Activated naive CD4-positive, alpha-beta T cell treated with Interleukin-2 at 50 U/mL for 16 hours (primary cell): ENCODE measurements around the gene MBD3L5.
A peak's percentile ranks its signal among the peaks of the same experiment; 100 is the strongest.
"Not testable (repeated sequence)": the region's sequence is repeated elsewhere in the genome, so short reads cannot be mapped to it uniquely, and the experiment has no call there.

ENCODE experiments used
- DNase-seq: peaks from one replicate; pipeline ENCODE4 v3.0.0-alpha.2; 2020

The MBD3L5 gene

GRCh38 chr19:7030278-7030677 is at the start of gene MBD3L5:
Gene MBD3L5, plus strand, starts transcription at chr19:7030578. Its CDS starts 34 bp downstream, at chr19:7030612.
- DNase-seq: not testable (repeated sequence)

GRCh38 chr19:6983448-6983847 is 46.9 kb upstream of the MBD3L5 start:
- no peak for DNase-seq

DNA sequence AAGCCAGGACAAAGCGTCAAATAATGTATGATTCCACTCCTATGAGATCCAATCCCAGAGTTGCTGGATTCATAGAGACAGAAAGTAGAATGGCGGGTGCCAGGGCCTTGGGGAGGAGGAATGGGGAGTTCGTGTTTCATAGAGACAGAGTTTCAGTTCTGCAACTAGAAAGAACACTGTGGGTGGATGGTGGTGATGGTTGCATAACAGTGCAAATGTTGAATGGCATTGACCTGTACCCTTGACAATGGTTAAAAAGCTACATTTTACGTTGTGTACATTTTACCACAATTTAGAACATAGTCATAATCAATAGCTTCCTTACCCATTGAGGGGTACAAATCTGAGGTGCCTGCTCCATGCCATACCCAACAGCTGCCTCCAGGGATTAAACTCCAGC is 42.5 kb upstream of the MBD3L5 start:
- DNase-seq: no peak

DNA sequence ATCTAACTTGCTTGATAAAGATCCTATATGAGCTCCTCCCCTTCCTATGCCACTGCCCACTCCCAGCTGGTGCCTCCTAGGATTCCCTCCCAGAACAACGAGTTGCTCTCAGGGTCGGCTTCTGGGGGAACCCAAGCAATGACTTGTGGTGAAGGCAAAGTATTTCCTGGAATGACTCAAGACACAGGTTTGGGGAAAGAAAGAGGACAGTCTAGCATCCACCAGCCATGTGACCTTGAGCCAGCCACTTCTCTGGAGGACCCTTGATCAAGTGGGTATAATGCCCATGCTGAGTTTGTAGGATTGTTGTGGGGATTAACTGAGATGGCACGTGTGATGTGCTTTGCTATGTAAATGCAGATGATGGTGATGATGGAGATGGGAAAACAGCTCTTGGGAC is 42.1 kb upstream of the MBD3L5 start:
- no peak for DNase-seq

- no peak for DNase-seq
Observed at GRCh38 chr19:6995054-6995453, 35.3 kb upstream of the MBD3L5 start.

DNA sequence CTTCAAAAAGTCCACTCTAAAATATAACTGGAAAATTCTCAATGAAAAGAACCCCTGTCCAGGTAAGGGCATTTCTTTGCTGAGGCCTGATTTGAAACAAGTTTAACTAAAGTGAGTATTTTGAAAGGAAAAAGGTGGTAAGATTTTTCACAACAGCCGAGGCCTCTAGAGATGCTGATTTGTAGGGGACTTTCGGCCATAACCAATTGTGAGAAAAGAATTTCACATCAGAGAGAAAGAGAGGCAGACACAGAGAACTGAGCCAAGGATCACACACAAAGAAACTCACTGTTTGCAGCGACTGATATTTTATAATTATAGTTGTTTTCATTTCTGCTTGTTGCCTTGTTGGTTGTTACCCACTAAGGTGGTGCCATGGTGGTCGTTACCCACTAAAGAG is 33.6 kb upstream of the MBD3L5 start:
- no peak for DNase-seq

GRCh38 chr19:6997679-6998445 is 32.5 kb upstream of the MBD3L5 start:
- DNase-seq: no peak

DNA sequence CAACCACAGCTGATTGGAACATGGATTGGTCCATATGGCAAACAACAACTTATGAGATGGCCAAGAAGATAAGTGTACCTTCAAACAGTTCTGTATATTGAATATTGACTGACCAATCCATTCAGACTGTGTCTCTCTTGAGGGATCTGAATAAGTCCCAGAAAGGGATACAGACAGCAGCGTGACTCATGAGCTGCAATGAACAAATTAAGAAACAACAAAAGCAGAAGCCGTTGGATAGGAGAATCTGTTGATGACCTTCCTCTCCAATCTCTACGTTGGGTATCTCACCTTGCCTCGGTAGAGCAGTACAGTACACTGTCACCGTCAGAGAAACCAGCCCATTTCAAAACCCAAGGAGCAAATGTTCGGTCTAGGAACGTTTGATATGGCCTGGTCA is 30.4 kb upstream of the MBD3L5 start:
- DNase-seq: no peak

- no peak for DNase-seq
Observed at GRCh38 chr19:7000333-7000732, 30.0 kb upstream of the MBD3L5 start.

GRCh38 chr19:7000816-7001215 is 29.6 kb upstream of the MBD3L5 start:
- DNase-seq: no peak

DNA sequence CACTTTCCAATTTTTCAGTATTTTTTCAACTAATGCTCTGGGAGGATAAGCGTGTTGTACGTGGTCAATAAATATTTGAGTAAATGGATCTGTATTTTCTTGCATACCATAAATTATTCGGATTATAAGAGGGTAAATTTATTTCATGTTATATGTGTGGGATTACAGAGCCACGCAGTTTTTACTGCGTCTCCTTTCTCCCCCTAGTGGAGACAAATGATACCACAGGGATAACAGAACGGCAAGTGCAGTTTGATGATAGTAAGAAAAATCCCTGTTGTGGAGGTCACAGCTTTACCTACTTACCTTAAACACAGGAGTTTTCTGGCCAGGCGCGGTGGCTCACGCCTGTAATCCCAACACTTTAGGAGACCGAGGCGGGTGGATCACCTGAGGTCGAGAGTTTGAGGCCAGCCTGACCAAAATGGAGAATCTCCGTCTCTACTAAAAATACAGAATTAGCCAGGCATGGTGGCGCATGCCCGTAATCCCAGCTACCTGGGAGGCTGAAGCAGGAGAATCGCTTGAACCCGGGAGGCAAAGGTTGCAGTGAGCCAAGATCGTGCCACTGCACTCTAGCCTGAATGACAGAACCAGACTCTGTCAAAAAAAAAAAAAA is 26.0 kb upstream of the MBD3L5 start:
- no peak for DNase-seq

DNA sequence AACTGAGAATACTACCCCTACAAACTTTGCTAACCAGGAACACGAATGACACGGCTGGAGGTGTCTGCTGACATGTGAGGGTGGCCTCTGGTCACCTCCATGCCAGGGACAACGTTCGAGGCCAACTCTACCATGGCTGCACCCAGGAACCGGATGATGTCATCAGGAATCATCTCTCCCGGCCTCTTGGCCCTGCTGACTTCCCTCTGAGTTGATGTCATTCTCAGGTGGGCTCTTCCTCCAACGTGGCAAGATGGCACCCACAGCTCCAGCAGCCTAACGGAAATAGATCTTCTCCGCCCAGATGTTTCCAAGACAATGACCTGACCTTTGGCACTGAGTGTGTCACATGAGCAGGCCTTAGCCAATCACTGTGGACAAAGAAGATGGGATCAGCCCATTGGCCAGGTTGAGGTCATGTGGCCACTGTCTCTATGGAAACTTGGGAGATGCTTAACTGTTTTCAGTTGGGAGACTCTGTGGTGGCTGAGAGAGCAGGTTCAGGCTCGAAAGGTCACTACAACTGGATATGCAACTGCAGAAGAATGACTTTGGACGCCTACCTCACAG is 24.2 kb upstream of the MBD3L5 start:
- no peak for DNase-seq

- no peak for DNase-seq
Observed at GRCh38 chr19:7007859-7008258, 22.5 kb upstream of the MBD3L5 start.

DNA sequence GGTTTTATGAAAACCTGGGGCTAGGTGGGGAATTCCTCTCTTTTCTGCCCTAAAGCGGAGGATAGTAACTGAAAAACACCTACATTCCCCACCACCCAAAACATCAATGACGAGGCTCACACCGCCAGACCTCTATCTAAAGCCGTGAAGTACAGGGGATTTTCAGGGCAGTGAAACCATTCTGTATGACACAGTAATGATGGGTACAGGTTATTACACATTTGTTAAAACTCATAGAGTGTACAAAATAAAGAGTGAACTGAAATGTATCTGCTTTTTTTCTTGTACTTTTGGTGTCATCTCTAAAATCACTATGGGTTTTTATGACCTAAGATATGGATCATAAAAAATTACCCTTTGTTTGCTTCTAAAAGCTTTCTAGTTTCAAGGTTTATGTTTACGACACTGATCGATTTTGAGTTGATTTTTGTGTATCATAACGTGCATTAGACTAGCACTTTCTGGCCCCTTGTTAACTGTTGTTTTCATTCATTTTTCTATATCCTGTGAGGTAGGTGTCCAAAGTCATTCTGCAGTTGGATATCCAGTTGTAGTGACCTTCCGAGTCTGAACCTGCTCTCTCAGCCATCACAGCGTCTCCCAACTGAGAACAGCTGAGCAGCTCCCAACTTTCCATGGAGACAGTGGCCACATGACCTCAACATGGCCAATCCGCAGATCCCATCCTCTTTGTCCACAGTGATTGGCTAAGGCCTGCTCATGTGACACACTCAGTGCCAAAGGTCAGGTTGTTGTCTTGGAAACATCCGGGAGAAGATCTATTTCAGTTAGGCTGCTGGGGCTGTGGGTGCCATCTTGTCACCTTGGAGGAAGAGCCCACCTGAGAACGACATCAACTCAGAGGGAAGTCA is 19.4 kb upstream of the MBD3L5 start:
- DNase-seq: peak; percentile 39

DNA sequence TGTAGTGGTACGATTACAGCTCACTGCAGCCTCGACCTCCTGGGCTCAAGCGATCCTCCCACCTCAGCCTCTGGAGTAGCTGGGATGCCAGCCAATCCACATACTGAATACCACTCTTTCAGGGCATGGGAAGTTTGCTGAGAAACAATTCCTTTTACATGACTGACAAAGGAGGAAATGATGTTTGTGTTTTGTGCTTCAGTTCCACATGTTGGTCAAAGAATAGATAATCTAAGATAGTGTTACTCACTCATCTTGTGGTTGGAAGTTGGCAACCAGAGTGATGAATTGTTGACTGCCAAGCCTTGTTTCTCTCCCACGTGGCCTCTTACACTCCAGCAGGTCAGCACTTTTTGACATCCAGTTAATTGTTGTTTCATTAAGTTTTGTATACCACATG is 16.7 kb upstream of the MBD3L5 start:
- no peak for DNase-seq

- no peak for DNase-seq
Observed at GRCh38 chr19:7018828-7019227, 11.6 kb upstream of the MBD3L5 start.

DNA sequence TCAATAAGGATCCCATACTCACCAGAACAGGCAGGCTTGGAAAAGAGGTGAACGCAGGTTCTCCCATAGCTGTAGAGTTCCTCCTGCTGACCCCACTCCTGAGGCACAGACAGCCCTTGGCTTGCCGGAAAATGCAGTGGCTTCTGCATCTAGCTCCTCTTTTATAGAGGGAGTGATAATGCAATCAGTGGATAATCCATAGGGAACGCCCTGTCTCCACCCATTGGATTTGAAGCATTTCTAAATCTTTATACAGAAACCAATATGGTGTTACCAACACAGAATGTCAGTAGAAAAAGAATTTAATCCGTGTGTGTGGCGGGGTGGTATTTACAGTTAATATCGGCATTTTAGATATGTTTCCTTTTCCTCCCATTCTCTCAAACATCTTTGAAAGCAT is 9.0 kb upstream of the MBD3L5 start, which contains the start of gene MBD3L2B:
MBD3L2B (minus strand) TSS at position 101 of the 400 bp plus-strand sequence; CDS start at position 67, 34 bp downstream.
- DNase-seq: not testable (repeated sequence)

GRCh38 chr19:7028790-7029189 is 1.6 kb upstream of the MBD3L5 start:
- DNase-seq: not testable (repeated sequence)

DNA sequence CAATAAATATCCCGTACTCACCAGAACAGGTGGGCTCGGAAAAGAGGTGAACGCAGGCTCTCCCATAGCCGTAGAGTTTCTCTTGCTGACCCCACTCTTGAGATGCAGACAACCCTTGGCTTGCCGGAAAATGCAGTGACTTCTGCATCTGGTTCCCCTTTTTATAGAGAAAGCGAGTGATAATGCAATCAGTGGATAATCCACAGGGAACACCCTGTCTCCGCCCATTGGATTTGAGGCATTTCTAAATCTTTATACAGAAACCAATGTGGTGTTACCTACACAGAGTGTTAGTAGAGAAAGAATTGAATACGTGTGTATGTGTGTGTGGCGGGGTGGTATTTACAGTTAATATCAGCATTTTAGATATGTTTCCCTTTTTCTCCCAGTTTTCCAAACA is 9.7 kb downstream of the MBD3L5 start, which contains the start of gene MBD3L4:
MBD3L4 (minus strand) TSS at position 101 of the 400 bp plus-strand sequence; CDS start at position 66, 35 bp downstream.
- DNase-seq: not testable (repeated sequence)

DNA sequence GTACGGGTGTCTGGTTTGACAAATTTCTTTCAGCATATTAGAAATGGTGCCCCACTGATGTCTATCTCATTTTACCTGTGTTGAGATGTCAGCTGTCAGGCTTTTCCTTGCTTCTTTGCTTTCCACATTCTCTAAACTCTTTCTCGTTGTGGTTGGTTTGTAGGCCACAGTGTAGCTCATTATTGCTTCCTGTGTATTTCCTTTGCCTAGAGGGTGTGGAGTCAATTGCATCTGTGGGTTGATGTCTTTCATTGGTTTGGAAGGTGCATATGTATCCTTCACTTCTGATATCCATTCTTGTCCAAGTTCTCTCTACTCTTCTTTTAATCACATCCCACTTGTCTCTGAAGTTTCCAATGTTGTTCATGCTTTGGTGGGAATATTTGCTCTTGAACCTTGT is 11.2 kb downstream of the MBD3L5 start:
- DNase-seq: not testable (repeated sequence)

GRCh38 chr19:7049021-7049420 is 18.6 kb downstream of the MBD3L5 start, which contains the start of gene MBD3L2:
Gene MBD3L2, plus strand, starts transcription at chr19:7049321. Its CDS starts 53 bp downstream, at chr19:7049374.
- not testable (repeated sequence) for DNase-seq

DNA sequence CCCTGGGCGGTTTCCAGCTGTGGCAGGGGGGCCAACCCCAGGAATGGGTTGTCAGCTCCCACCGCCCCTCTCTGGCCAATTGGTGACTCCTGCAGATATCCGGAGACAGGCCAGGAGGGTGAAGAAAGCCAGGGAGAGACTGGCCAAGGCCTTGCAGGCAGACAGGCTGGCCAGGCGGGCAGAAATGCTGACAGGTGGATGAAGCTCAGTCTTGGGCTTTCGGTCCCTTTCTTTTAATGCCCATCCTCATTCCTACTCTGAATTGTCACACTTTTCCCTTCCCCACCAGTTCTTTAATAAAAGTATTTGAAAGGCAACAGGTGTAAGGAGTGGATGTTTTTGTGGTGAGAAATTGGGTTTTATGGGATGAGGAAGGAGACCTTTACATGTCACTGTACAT is 21.0 kb downstream of the MBD3L5 start:
- not testable (repeated sequence) for DNase-seq

DNA sequence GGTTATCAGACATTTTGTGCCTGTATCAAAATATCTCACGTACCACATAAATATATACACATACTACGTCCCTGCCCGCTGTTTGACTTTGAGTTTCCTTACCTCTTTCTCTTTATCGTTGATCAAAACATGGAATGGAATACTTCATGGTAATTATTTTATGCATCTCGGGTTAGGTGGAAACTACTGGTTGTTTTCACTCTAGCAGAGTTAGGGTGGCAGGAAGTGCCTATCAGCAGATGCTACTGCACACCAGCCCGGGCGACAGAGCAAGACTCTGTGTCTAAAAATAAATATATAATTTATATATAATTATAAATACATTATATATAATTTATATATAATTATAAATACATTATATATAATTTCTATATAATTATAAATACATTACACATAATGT is 22.5 kb downstream of the MBD3L5 start:
- not testable (repeated sequence) for DNase-seq
